Activated CD4-positive, alpha-beta T cell treated with anti-CD3 and anti-CD28 coated beads, Interleukin-2, amount 10 ng/mL, durations not matched to agents 7 days and 5 days (primary cell): ENCODE data around the gene SKAP1. TPM values are rescaled to one million over a fixed set of nuclear protein-coding genes. Genes with fewer than 3 reads are reported as not detected.
A peak's percentile ranks its signal among the peaks of the same experiment; 100 is the strongest.
"Not testable (repeated sequence)": the region's sequence is repeated elsewhere in the genome, so short reads cannot be mapped to it uniquely, and the experiment has no call there.

Experiments
- CTCF ChIA-PET: fragments of 350-600 bp; sonication (Branson Sonifier 250); formaldehyde crosslinking; loops from one replicate; lab custom pipeline; 2021; ENCODE audit warnings: antibody characterized with exemption; lab: Charles Lee
- POLR2A ChIA-PET: fragments of 350-600 bp; sonication (Branson Sonifier 250); formaldehyde crosslinking; loops from one replicate; lab custom pipeline; 2021; ENCODE audit warnings: antibody characterized with exemption; lab: Charles Lee
- DNase-seq: peaks from one replicate; pipeline ENCODE4 v3.0.0-alpha.2; 2020
- H3K27ac Mint-ChIP-seq: one replicate; pipeline ENCODE4 v1.8.0; 2021; ENCODE audit warnings: mild to moderate bottlenecking, moderate library complexity, mixed read lengths
- H3K27me3 Mint-ChIP-seq: one replicate; pipeline ENCODE4 v1.8.0; 2021; ENCODE audit warnings: mixed read lengths
- H3K36me3 Mint-ChIP-seq: one replicate; pipeline ENCODE4 v1.8.0; 2021; ENCODE audit warnings: low read depth, mixed read lengths
- H3K4me1 Mint-ChIP-seq: one replicate; pipeline ENCODE4 v1.8.0; 2021; ENCODE audit warnings: mixed read lengths
- H3K4me3 Mint-ChIP-seq: one replicate; pipeline ENCODE4 v1.8.0; 2021; ENCODE audit warnings: mild to moderate bottlenecking, moderate library complexity, mixed read lengths
- H3K9me3 Mint-ChIP-seq: one replicate; pipeline ENCODE4 v1.8.0; 2021; ENCODE audit warnings: mixed read lengths
- total RNA-seq, 2 experiments: library from RNA; stranded (reverse); gene quantifications; one replicate each; pipeline ENCODE4 v1.2.3, GENCODE V29; 2021

The SKAP1 gene
- total RNA-seq, 2 experiments from 2014 or later, result 123 to 144 TPM

- ChIA-PET POLR2A (no interaction called here), CTCF (interaction anchor here (1.8 kb wide), 1 partner anchor 16 kb away, joined by 7 read pairs; no protein-coding TSS in a partner anchor)
- Mint-ChIP-seq H3K27me3 (no peaks in the 10 kb centered on the region), H3K36me3 (peaks cover 9% of the 10 kb centered on the region), H3K9me3 (no peaks in the 10 kb centered on the region), H3K4me3 (no peak overlapping the region), H3K4me1 (peaks cover 51% of the 10 kb centered on the region), H3K27ac (no peak overlapping the region)
- no peak for DNase-seq
These were observed 133.6 kb downstream of the SKAP1 start for GRCh38 chr17:48296453-48296852.

GRCh38 chr17:48295362-48296288, 134.4 kb downstream of the SKAP1 start:
- POLR2A ChIA-PET, result interaction anchor here (0.6 kb wide), 1 partner anchor 182 kb away, joined by 5 read pairs; no protein-coding TSS in a partner anchor
- peak overlapping the region; percentile 80 for H3K27ac Mint-ChIP-seq
- no peaks in the 10 kb centered on the region for H3K27me3 Mint-ChIP-seq
- no peaks in the 10 kb centered on the region for H3K9me3 Mint-ChIP-seq
- peaks cover 46% of the 10 kb centered on the region for H3K4me1 Mint-ChIP-seq
- CTCF ChIA-PET, result interaction anchor here (0.6 to 2.0 kb wide), 7 partner anchors 15 to 945 kb away, joined by 3 to 8 read pairs (median 5); partner anchors contain the start of gene HOXB5
- DNase-seq, result peak; percentile 12
- H3K4me3 Mint-ChIP-seq, result peak overlapping the region; percentile 62
- H3K36me3 Mint-ChIP-seq, result peaks cover 12% of the 10 kb centered on the region

- ChIA-PET POLR2A (interaction anchor here (0.6 kb wide), 1 partner anchor 182 kb away, joined by 5 read pairs; no protein-coding TSS in a partner anchor), CTCF (interaction anchor here (0.6 to 2.0 kb wide), 8 partner anchors 9 to 946 kb away, joined by 3 to 8 read pairs (median 5); partner anchors contain the start of gene HOXB5)
- Mint-ChIP-seq H3K4me3 (peak overlapping the region; percentile 62), H3K27ac (peak overlapping the region; percentile 80), H3K9me3 (no peaks in the 10 kb centered on the region), H3K4me1 (peaks cover 44% of the 10 kb centered on the region), H3K36me3 (peaks cover 12% of the 10 kb centered on the region), H3K27me3 (no peaks in the 10 kb centered on the region)
- peak; percentile 26 for DNase-seq
These were observed 135.1 kb downstream of the SKAP1 start for GRCh38 chr17:48294806-48295361.

- H3K27ac Mint-ChIP-seq, result peak overlapping the region; percentile 80
- H3K9me3 Mint-ChIP-seq, result no peaks in the 10 kb centered on the region
- CTCF ChIA-PET, result interaction anchor here (0.9 to 2.0 kb wide), 3 partner anchors 10 to 16 kb away, joined by 3 to 8 read pairs (median 3); no protein-coding TSS in a partner anchor
- peak overlapping the region; percentile 62 for H3K4me3 Mint-ChIP-seq
- no peak for DNase-seq
- H3K27me3 Mint-ChIP-seq, result no peaks in the 10 kb centered on the region
- peaks cover 10% of the 10 kb centered on the region for H3K36me3 Mint-ChIP-seq
- peaks cover 38% of the 10 kb centered on the region for H3K4me1 Mint-ChIP-seq
- POLR2A ChIA-PET, result interaction anchor here (0.7 kb wide), 1 partner anchor 299 kb away, joined by 4 read pairs; no protein-coding TSS in a partner anchor
These were observed 135.8 kb downstream of the SKAP1 start for GRCh38 chr17:48294020-48294805.

GRCh38 chr17:48293319-48294019, 136.5 kb downstream of the SKAP1 start:
- Mint-ChIP-seq H3K4me1 (peaks cover 36% of the 10 kb centered on the region), H3K27me3 (no peaks in the 10 kb centered on the region), H3K4me3 (no peak overlapping the region), H3K36me3 (peaks cover 12% of the 10 kb centered on the region), H3K9me3 (no peaks in the 10 kb centered on the region), H3K27ac (peak overlapping the region; percentile 34)
- CTCF ChIA-PET, result interaction anchor here (0.9 to 2.0 kb wide), 2 partner anchors 15 kb away, joined by 3 to 8 read pairs; no protein-coding TSS in a partner anchor
- no peak for DNase-seq
- POLR2A ChIA-PET, result interaction anchor here (0.7 kb wide), 1 partner anchor 300 kb away, joined by 4 read pairs; no protein-coding TSS in a partner anchor

- DNase-seq, result no peak
- H3K27ac Mint-ChIP-seq, result no peak overlapping the region
- no peak overlapping the region for H3K4me3 Mint-ChIP-seq
- ChIA-PET POLR2A (no interaction called here), CTCF (no interaction called here)
- peaks cover 25% of the 10 kb centered on the region for H3K4me1 Mint-ChIP-seq
- H3K36me3 Mint-ChIP-seq, result peaks cover 17% of the 10 kb centered on the region
- H3K9me3 Mint-ChIP-seq, result no peaks in the 10 kb centered on the region
- no peaks in the 10 kb centered on the region for H3K27me3 Mint-ChIP-seq
These were observed 139.6 kb downstream of the SKAP1 start for GRCh38 chr17:48290378-48290777.

GRCh38 chr17:48286917-48287316, 143.1 kb downstream of the SKAP1 start:
- CTCF ChIA-PET, H3K4me3 Mint-ChIP-seq, POLR2A ChIA-PET, H3K4me1 Mint-ChIP-seq, H3K36me3 Mint-ChIP-seq, DNase-seq, H3K9me3 Mint-ChIP-seq, H3K27me3 Mint-ChIP-seq, H3K27ac Mint-ChIP-seq: not testable (repeated sequence)

GRCh38 chr17:48285614-48286013, 144.4 kb downstream of the SKAP1 start:
- Mint-ChIP-seq H3K4me3 (no peak overlapping the region), H3K27me3 (no peaks in the 10 kb centered on the region), H3K36me3 (peaks cover 7% of the 10 kb centered on the region), H3K9me3 (no peaks in the 10 kb centered on the region), H3K4me1 (peaks cover 3% of the 10 kb centered on the region), H3K27ac (no peak overlapping the region)
- ChIA-PET CTCF (no interaction called here), POLR2A (no interaction called here)
- no peak for DNase-seq

GRCh38 chr17:48283907-48284306, 146.1 kb downstream of the SKAP1 start:
- Mint-ChIP-seq H3K27ac (no peak overlapping the region), H3K4me1 (peaks cover 3% of the 10 kb centered on the region), H3K27me3 (no peaks in the 10 kb centered on the region), H3K9me3 (no peaks in the 10 kb centered on the region), H3K4me3 (no peak overlapping the region), H3K36me3 (peaks cover 9% of the 10 kb centered on the region)
- ChIA-PET POLR2A (no interaction called here), CTCF (interaction anchor here (1.0 to 1.2 kb wide), 2 partner anchors 20 to 49 kb away, joined by 3 read pairs; no protein-coding TSS in a partner anchor)
- DNase-seq, result no peak

- Mint-ChIP-seq H3K4me1 (peaks cover 3% of the 10 kb centered on the region), H3K36me3 (peaks cover 10% of the 10 kb centered on the region), H3K9me3 (no peaks in the 10 kb centered on the region), H3K27me3 (no peaks in the 10 kb centered on the region), H3K4me3 (no peak overlapping the region), H3K27ac (no peak overlapping the region)
- POLR2A ChIA-PET, result no interaction called here
- CTCF ChIA-PET, result interaction anchor here (1.0 to 1.2 kb wide), 2 partner anchors 19 to 48 kb away, joined by 3 read pairs; no protein-coding TSS in a partner anchor
- DNase-seq, result no peak
These were observed 146.6 kb downstream of the SKAP1 start for GRCh38 chr17:48283411-48283810.

- ChIA-PET POLR2A (no interaction called here), CTCF (interaction anchor here (0.7 kb wide), 1 partner anchor 22 kb away, joined by 3 read pairs; no protein-coding TSS in a partner anchor)
- Mint-ChIP-seq H3K27me3 (no peaks in the 10 kb centered on the region), H3K36me3 (peaks cover 11% of the 10 kb centered on the region), H3K4me1 (peaks cover 3% of the 10 kb centered on the region), H3K4me3 (no peak overlapping the region), H3K9me3 (no peaks in the 10 kb centered on the region), H3K27ac (no peak overlapping the region)
- DNase-seq, result no peak
These were observed 147.7 kb downstream of the SKAP1 start for GRCh38 chr17:48282303-48282702.
